HepG2 (cell line): ENCODE data around the gene RABL6. TPM values are rescaled to one million over a fixed set of nuclear protein-coding genes. Genes with fewer than 3 reads are reported as not detected.

Source experiments
- AKAP8 ChIP-seq: sonication (generic); formaldehyde crosslinking; IDR thresholded peaks from 2 replicates; pipeline ENCODE4 v1.5.1; 2020; ENCODE audit warnings: mild to moderate bottlenecking, missing genetic modification reagents
- ASH2L ChIP-seq: fragments of 300-600, 200-600 bp; sonication (generic); IDR thresholded peaks from 2 replicates; pipeline ENCODE4 v1.7.0; 2017; ENCODE audit warnings: low read depth, mild to moderate bottlenecking, moderate library complexity, mixed read lengths, low read length; ENCODE audit not compliant: insufficient read length
- EEA1 ChIP-seq: sonication (generic); formaldehyde crosslinking; IDR thresholded peaks from 2 replicates; pipeline ENCODE4 v1.5.1; 2020; ENCODE audit warnings: mild to moderate bottlenecking, missing genetic modification reagents, borderline replicate concordance
- GTF3A ChIP-seq: sonication (generic); formaldehyde crosslinking; conservative IDR thresholded peaks from 2 replicates; pipeline ENCODE4 v1.4.0; 2020; ENCODE audit warnings: mild to moderate bottlenecking, missing genetic modification reagents
- HOXA3 ChIP-seq: sonication (generic); formaldehyde crosslinking; IDR thresholded peaks from 2 replicates; pipeline ENCODE4 v1.5.0; 2020; ENCODE audit warnings: missing genetic modification reagents
- IKZF4 ChIP-seq: sonication (generic); formaldehyde crosslinking; IDR thresholded peaks from 2 replicates; pipeline ENCODE4 v1.5.1; 2020; ENCODE audit warnings: borderline replicate concordance, mild to moderate bottlenecking, low read depth, missing genetic modification reagents; ENCODE audit errors: not compliant biosample characterization
- JUN ChIP-seq: sonication (generic); formaldehyde crosslinking; IDR thresholded peaks from 2 replicates; pipeline ENCODE4 v1.4.0; 2020; ENCODE audit warnings: mild to moderate bottlenecking, missing genetic modification reagents
- PATZ1 ChIP-seq: sonication (generic); formaldehyde crosslinking; IDR thresholded peaks from 2 replicates; pipeline ENCODE4 v1.4.0; 2020; ENCODE audit warnings: missing genetic modification reagents
- SMAD1 ChIP-seq: sonication (generic); formaldehyde crosslinking; IDR thresholded peaks from 2 replicates; pipeline ENCODE4 v1.4.0; 2020; ENCODE audit warnings: missing genetic modification reagents, low read depth, mild to moderate bottlenecking, borderline replicate concordance
- SPEN ChIP-seq: sonication (generic); formaldehyde crosslinking; IDR thresholded peaks from 2 replicates; pipeline ENCODE4 v1.5.1; 2020; ENCODE audit warnings: low read depth, mild to moderate bottlenecking, missing genetic modification reagents
- TIGD3 ChIP-seq: sonication (generic); formaldehyde crosslinking; IDR thresholded peaks from 2 replicates; pipeline ENCODE4 v1.5.1; 2020; ENCODE audit warnings: mild to moderate bottlenecking, missing genetic modification reagents, borderline replicate concordance
- U2AF1 ChIP-seq: fragments of 200-400 bp; formaldehyde crosslinking; optimal IDR thresholded peaks from 2 replicates; pipeline ENCODE3; 2017; ENCODE audit warnings: mild to moderate bottlenecking, low read depth, low read length
- ZBTB21 ChIP-seq: sonication (generic); formaldehyde crosslinking; IDR thresholded peaks from 2 replicates; pipeline ENCODE4 v1.4.0; 2020; ENCODE audit warnings: missing genetic modification reagents
- ZBTB38 ChIP-seq: sonication (generic); formaldehyde crosslinking; IDR thresholded peaks from 2 replicates; pipeline ENCODE4 v1.5.1; 2020; ENCODE audit warnings: mild to moderate bottlenecking, missing genetic modification reagents
- ZFX ChIP-seq: sonication (generic); formaldehyde crosslinking; IDR thresholded peaks from 2 replicates; pipeline ENCODE4 v1.4.0; 2020; ENCODE audit warnings: mild to moderate bottlenecking, low read depth, missing genetic modification reagents, moderate library complexity
- ZNF207 ChIP-seq: fragments of 450-650 bp; IDR thresholded peaks from 2 replicates; pipeline ENCODE4 v1.6.1; 2016; ENCODE audit warnings: antibody characterized with exemption, borderline replicate concordance
- ZNF343 ChIP-seq: sonication (generic); formaldehyde crosslinking; IDR thresholded peaks from 2 replicates; pipeline ENCODE4 v1.4.0; 2020; ENCODE audit warnings: mild to moderate bottlenecking, missing genetic modification reagents
- ZNF547 ChIP-seq: sonication (generic); formaldehyde crosslinking; IDR thresholded peaks from 2 replicates; pipeline ENCODE4 v1.5.1; 2020; ENCODE audit warnings: mild to moderate bottlenecking, missing genetic modification reagents
- ZNF574 ChIP-seq: sonication (generic); formaldehyde crosslinking; IDR thresholded peaks from 2 replicates; pipeline ENCODE4 v1.4.0; 2020; ENCODE audit warnings: missing genetic modification reagents
- ZNF605 ChIP-seq: sonication (generic); formaldehyde crosslinking; IDR thresholded peaks from 2 replicates; pipeline ENCODE4 v1.8.0; 2022; ENCODE audit warnings: mild to moderate bottlenecking, missing genetic modification reagents
- ZNF660 ChIP-seq: sonication (generic); formaldehyde crosslinking; IDR thresholded peaks from 2 replicates; pipeline ENCODE4 v1.5.1; 2020; ENCODE audit warnings: mild to moderate bottlenecking, low read depth, missing genetic modification reagents, borderline replicate concordance
- ZNF776 ChIP-seq: sonication (generic); formaldehyde crosslinking; IDR thresholded peaks from 2 replicates; pipeline ENCODE4 v1.4.0; 2020; ENCODE audit warnings: mild to moderate bottlenecking, missing genetic modification reagents
- ZNF883 ChIP-seq: sonication (generic); formaldehyde crosslinking; IDR thresholded peaks from 2 replicates; pipeline ENCODE4 v1.5.1; 2020; ENCODE audit warnings: mild to moderate bottlenecking, missing genetic modification reagents; ENCODE audit errors: not compliant biosample characterization
- polyA plus RNA-seq, 8 experiments: library from polyadenylated mRNA; depleted of rRNA in 3 of 8; stranded (reverse) in 7 of 8; unstranded in 1 of 8; fragments of >200 nt; fragmentation: Illumina TruSeq in 4 of 8; extraction: Trizol in 4 of 8; gene quantifications; 2 replicates each; pipeline versions ENCODE4 v1.2.1 to v1.2.3, GENCODE V29; 2011 to 2016; ENCODE audit warnings: low read depth in 4 of 8, missing spikeins in 1 of 8, mixed read lengths in 1 of 8; ENCODE audit not compliant: insufficient read depth in 1 of 8
- total RNA-seq, 5 experiments: library from RNA; depleted of rRNA; stranded (reverse); fragments of >200 nt; fragmentation: Illumina TruSeq; extraction: Trizol; gene quantifications; 2 replicates each; pipeline ENCODE4 v1.2.3, GENCODE V29; 2016; ENCODE audit warnings: low read depth in 1 of 5

Gene RABL6
- total and polyA plus RNA-seq, 2 of the 13 experiments (the other 11 are each of a cell fraction or from before 2014, with no cell fraction given) = 81.5 to 125 TPM

- TF ChIP-seq ZFX (CRISPR knock-in tag) (peak; percentile 65; the same call in 1 of the 2 replicates), ZNF207 (no peak), ZNF776 (CRISPR knock-in tag) (peak; percentile 9; the same call in 1 of the 2 replicates), IKZF4 (no peak), ASH2L (peak; percentile 30), ZNF883 (CRISPR knock-in tag) (peak; percentile 9), TIGD3 (CRISPR knock-in tag) (no peak), ZNF574 (CRISPR knock-in tag) (no peak), ZNF343 (CRISPR knock-in tag) (peak; percentile 20; the same call in 1 of the 2 replicates), ZNF547 (peak; percentile 84; the same call in 1 of the 2 replicates), SPEN (CRISPR knock-in tag) (0 out of 2 replicates have a peak, but pooled peaks have one; percentile 11), ZBTB38 (CRISPR knock-in tag) (peak; percentile 79), ZBTB21 (no peak), ZNF660 (no peak), AKAP8 (CRISPR knock-in tag) (peak; percentile 25; the same call in 1 of the 2 replicates), GTF3A (CRISPR knock-in tag) (peak; percentile 59; the same call in 1 of the 2 replicates), PATZ1 (CRISPR knock-in tag) (peak; percentile 55; the same call in 1 of the 2 replicates), JUN (CRISPR knock-in tag) (0 out of 2 replicates have a peak, but pooled peaks have one; percentile 45), HOXA3 (CRISPR knock-in tag) (peak; percentile 92), U2AF1 (peak; percentile 3), EEA1 (CRISPR knock-in tag) (0 out of 2 replicates have a peak, but pooled peaks have one; percentile 11), ZNF605 (CRISPR knock-in tag) (0 out of 2 replicates have a peak, but pooled peaks have one; percentile 79), SMAD1 (CRISPR knock-in tag) (no peak; the same call in 1 of the 2 replicates)
Observed at GRCh38 chr9:136847088-136847825, 39.5 kb downstream of the RABL6 start (continued).
